Epithelial cell of prostate (primary cell): ENCODE results near the gene TIPARP.
"Not testable (repeated sequence)": the region's sequence is repeated elsewhere in the genome, so short reads cannot be mapped to it uniquely, and the experiment has no call there.

ENCODE experiments used
- DNase-seq: peaks from one replicate; pipeline ENCODE4 v3.0.0-alpha.2; 2011; ENCODE audit warnings: low read depth, low spot score
- H3K27ac ChIP-seq: fragments of 450-650 bp; 2 replicates; pipeline ENCODE4 v1.5.1; 2017; ENCODE audit warnings: mild to moderate bottlenecking

TIPARP gene

DNA sequence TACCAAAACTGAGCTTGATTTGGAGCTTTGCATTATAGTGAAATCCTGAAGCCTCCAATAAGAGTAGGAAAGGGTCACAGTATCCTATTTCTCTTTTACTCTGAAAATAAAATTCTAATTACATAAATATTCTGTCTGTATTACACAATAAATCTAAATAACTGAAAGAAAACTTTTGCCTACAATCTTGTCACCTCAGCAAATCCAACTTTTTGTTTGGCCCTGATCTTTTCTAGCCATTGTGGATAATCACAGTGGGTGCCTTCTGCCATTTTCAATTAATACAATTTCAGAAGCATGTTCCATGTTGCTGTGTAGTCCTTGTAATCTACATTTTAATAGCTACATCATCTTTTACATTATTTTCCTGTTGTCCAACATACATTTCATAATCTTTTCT is 29.4 kb upstream of the TIPARP start:
- no peak for DNase-seq
- no peak overlapping the region for H3K27ac ChIP-seq

DNA sequence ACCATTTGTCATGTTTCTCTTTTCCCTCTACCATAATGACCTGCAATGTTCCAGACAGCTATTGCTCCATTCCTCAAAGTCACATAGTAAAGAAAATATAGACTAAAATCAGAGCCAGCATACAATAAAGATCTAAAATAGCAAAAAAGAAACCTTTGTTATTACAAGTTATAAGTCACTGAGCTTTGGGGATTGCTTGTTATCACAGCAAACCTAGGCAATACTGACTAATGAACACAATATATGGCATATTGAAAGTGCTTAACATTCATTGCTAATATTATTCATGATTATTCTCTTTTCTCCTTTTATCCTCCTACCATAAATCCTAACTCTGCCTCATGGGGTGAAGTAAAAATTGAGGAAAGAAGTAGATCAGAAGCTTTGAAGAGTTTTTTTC is 27.4 kb upstream of the TIPARP start:
- no peak overlapping the region for H3K27ac ChIP-seq
- DNase-seq: no peak

DNA sequence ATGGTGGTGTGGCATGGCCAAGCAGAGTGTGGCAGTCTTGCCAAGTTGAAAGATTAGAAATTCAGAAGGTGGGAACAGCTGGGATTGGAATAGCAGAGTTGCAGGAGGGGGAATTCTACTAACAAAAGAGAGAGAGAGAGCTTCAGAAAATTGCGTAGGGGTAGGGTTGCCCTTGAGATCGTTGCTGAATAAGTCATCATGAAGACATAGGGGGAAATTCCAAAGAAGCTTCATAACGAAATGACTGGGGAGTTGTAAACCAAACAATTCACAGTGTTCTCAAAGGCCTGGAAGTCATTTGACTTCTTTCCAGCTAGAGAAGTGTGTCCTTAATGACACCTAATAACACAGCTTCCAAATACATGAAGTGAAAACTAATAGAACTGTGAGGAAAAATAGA is 26.3 kb upstream of the TIPARP start:
- no peak for DNase-seq
- H3K27ac ChIP-seq: no peak overlapping the region

DNA sequence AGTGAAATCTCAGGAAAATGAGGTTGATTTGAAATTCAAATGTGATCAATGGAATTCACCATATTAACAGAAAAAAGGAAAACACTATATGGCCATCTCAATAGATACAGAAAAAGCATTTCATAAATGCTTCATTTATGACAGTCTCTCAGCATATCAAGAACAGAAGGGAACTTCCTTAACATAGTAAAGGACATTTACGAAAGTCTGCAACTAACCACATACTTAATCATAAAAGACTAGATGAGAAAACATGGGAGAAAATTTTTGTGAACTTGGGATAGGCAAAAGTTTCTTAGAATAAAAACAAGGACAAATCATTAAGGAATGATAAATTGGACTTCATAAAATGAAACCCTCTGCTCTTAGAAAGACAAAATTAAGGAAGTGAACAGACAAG is 24.7 kb upstream of the TIPARP start:
- DNase-seq: no peak
- H3K27ac ChIP-seq: no peak overlapping the region

DNA sequence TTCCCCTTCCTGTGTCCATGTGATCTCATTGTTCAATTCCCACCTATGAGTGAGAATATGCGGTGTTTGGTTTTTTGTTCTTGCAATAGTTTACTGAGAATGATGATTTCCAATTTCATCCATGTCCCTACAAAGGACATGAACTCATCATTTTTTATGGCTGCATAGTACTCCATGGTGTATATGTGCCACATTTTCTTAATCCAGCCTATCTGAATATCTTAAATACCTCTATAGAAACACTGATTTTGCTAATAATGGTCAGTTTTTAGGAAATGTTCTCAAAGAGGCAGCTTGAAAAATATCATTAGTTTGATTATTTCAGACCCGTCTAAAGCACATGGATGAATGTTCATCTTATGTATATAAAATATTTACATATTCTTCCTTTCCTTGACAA is 21.7 kb upstream of the TIPARP start:
- not testable (repeated sequence) for DNase-seq

DNA sequence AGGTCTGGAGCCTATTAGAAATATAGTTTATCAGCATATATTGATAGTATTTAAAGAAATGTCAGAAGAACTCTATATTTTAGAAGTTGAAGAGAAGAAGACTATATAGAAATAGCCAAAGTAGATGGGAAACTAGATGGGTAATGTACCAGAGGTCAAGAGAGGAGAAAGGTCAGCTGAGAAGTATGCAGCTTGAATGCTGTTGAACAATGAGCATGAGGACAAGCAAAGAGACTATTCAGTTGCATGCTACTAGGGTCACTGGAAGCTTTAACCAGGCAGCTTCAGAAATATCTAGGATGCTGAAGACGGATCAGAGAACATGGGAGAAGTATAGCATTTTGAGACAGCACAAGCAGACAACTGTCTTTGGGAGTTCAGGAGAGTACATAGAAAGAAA is 19.6 kb upstream of the TIPARP start:
- DNase-seq: no peak
- H3K27ac ChIP-seq: no peak overlapping the region

More for the DNA sequence above, 21.7 kb upstream of the TIPARP start:
- not testable (repeated sequence) for H3K27ac ChIP-seq

DNA sequence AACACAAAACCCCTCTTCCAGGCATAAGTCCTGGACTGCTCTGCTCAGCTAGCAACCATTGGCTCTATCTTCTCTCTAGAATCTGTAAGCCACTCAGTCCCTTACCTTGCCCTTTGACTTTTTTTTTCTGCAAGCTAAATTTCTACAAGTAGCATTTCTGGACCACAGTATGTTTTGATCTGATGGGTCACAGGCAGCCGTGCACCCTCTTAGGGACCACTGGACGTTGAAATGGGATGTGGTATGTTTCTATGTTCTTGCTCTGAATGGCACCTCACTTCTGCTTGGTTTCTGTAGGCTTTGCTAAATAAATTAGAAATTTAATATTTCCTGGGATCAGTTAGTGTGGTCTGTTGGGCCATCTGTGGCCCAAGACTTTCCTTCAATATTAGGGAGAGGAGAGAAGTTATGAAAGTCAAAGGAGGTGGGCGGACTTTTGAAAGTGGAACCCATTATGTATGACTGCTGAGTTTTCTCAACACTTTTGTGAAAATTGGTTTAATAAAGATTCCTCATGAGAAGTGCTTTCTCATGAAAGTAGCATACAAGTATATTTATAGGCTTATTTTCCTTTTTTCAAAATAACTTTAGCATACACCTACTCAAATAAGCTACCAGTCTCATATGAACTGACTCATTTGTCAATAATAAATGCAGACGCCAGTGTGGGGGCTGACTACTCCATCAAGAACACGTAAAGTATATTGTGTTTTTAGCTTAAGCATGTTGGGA is 18.4 kb upstream of the TIPARP start:
- no peak overlapping the region for H3K27ac ChIP-seq
- no peak for DNase-seq

DNA sequence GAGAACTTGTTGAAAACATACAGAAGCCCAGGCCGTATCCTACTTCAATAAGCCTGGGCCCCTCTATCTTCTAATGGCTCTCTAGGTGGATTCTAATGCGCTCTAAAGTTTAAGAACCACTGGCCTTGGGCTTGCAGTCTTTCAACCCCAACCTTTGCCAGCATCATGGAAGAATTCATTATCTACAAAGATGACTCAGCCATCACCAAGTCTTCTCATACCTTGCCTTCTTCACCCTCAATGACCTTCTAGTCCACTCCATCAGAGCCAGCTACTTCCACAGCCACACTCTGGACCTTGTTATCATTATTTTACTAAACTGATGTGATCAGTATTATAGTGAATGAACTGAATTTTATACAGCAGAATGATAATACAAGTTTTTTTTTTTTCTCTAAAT is 16.9 kb upstream of the TIPARP start:
- DNase-seq: no peak
- H3K27ac ChIP-seq: no peak overlapping the region

DNA sequence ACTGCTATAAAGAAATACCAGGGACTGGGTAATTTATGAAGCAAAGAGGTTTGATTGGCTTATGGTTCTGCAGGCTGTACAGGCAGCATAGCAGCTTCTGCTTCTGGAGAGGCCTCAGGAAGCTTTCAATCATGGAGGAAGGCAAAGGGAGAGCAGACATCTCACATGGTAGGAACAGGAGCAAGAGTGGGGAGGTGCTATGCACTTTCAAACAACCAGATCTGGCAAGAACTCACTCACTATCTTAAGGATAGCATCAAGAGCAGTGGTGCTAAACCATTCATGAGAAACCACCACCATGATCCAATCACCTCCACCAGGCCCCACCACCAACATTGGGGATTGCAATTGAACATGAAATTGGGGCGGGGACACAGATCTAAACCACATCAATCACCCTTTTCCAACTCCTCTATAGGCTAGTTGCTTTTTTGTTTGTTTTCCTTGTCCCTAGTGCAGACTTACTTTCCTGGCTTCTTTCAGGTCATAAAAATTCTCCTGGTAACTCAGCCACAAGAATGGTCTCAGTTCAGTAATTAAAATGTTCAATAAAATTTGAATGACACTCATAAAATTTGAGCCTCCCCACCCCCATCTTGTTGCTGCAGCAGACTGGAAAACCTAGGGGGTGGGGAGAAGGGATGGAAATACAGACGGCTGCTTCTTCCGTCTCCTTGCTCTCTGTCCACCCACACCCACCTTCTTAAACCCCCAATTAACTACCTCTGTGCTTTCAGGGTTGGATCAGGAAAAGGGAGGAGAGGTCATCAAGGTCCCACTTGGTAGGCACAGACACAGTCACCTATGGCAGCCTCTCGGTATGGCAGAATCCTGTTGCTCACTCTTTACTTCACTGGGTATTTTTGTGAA is 16.3 kb upstream of the TIPARP start:
- DNase-seq: no peak
- H3K27ac ChIP-seq: no peak overlapping the region

DNA sequence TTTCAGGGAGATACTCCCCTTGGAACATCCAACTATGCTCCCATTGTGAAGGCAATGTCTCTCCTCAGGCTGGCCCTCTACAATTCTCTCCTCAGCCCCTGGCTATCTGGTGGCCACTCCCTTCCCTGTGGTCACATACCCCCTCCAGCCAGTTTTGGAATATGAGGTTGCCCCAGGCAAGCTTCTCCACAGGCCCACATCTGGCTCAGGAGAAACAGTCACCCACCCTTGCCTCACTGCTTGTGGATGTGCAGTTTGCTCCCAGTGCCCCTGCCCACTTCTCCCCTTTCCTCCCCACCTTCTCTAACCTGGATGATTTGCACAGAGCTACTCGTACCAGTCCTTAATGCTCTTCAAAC is 15.7 kb upstream of the TIPARP start:
- no peak overlapping the region for H3K27ac ChIP-seq
- DNase-seq: no peak

DNA sequence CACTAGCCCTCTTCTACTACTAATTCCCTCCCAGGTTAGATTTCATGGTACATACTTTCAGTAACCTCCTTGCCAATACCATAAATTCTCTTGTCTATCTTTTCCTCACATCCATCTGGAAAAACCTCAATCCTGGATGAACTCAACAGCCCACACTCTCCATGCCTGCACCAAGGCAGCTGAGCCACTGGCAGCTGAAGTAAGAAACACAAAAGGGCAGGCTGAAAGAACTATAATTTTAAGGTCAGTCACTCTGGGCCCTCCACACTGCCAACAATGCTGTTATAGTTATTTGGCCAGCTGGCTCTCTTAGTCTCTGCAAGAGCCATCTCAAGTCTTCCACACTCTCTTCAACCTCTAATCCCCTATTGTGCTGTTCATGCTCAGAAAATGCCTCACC is 15.1 kb upstream of the TIPARP start:
- DNase-seq: no peak
- no peak overlapping the region for H3K27ac ChIP-seq

DNA sequence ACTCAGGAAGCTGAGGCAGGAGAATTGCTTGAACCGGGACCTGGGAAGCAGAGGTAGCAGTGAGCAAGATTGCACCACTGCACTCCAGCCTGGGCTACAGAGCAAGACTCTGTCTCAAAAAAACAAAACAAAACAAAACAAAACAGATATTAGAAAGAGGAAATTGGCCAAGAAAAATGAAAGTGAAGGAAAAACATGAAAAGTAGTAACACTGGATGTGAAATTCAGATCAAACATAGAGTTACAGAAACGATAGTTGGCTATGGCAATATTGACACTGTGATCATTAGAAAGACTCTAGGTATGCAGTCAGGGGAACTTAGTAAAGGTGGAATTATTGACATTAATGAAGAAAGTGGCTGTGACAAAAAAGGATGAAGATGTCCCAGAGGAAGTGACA is 13.2 kb upstream of the TIPARP start:
- no peak overlapping the region for H3K27ac ChIP-seq
- no peak for DNase-seq

DNA sequence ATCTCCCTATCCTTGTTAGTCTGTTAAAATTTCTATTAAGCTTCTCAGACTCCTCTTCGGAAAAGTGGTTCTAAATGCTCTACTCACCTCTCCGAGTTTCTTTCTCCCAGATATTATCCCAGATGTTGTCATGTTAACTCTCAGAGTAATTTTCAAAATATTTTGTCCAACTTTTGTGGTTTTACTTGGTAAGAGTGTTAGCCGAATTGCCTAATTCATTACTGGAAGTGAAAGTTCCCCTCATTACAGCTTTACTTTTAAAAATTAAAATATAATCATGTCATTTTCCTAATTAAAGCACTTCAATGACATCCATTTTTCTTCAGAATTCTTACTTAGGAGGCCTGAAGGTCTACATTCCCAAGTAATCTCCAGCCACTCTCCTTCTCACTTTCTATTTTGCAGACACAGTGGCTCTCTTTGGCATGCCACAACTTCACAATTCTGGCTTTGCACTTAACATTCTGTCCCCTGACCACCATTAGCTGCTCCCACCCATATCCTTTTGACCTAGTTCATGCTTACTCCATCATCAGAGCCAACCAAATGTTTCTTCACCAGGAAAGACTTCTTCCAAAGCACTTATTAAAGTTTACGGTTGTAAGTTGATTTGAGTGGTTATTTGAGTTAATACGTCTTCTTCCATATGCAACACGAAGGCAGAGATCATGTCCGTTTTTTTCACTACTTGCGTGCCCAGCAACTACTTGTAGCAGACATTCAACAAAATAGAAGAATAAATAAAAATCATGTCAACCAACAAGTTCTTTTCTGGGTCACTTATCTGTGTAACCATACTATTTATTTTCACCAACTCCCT is 10.2 kb upstream of the TIPARP start:
- DNase-seq: no peak
- no peak overlapping the region for H3K27ac ChIP-seq

DNA sequence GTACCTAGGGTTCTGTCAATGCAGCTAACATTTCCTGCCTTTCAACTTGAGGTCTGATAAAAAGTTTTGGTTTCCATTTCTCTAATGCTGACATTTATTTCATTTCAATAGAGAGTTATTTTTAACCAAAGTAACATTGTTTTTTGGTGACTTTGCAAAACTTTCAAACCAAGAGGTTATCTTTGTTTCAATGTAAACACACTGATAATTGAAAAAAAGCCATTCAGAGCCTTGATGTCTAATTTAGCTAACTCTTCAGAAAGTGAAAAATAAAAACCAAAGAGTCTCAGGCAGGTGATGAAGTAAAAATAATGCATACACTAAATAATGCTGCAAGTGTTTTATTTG is 9.6 kb upstream of the TIPARP start:
- no peak for DNase-seq
- H3K27ac ChIP-seq: no peak overlapping the region

DNA sequence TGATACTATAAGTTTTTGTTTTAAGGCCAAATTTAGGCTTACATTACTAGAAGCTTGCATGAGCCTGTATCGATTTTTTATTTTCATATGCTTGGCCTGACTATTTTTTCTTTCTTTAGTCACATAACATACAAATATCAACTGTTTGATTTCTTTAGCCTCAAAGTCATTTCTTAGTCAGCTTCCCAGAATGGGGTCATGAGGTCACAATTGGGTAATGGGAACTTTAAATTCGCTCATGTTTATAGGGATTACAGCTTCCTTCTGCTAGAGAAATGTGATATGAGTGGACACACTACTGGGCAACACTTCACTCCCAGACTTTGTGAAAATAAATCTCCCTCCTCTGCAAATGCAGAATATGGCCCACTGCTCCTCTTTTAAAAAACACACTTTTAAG is 9.1 kb upstream of the TIPARP start:
- H3K27ac ChIP-seq: no peak overlapping the region
- DNase-seq: no peak

DNA sequence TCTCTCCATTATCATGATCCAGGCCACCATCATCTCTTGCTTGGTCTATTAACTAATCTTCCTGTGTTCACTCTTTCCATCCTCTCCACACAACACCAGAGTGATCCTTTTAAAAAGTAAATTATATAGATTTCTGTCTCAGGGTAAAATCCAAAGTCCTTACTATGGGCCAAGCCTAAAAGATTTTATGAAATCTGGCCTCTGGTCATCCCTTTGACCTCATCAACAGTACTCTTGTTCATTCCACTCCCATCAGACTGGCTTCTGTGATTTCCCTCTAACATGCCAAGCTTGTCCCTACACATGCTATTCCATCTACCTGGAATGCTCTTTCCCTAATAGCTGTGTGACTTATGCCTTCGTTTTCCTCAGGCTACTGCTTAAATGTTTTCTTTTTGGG is 8.3 kb upstream of the TIPARP start:
- H3K27ac ChIP-seq: no peak overlapping the region
- no peak for DNase-seq

DNA sequence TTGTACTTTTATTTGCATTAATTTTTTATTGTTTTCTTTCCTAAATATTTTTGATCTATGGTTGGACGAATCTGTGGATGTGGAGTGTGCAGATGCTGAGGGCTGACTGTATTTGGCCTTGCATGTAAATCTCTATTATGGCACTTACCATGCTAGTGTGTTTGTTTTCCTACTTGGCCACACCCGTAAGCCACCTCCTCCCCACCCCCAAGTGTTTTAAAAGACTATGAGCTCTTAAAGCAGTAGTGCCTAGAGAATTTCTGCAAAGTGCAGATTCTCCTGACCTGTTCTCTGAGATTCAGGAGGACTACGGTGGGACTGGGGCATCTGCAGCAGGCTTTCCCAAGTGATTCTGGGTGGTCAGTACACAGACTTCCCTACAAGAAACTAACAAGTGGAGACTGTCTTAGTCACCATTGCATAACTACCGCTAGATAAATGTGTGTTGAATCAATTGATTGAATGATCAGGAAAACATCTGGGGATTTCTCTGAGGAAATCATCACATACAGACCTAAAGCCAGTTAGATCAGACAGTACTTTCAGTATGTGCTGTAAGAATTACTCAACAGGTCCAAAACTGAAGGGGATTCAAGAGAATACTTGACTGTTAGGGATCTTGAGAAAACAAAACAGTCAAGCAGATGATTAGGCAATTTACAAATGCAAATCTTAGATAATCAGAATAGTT is 6.2 kb upstream of the TIPARP start:
- no peak overlapping the region for H3K27ac ChIP-seq
- DNase-seq: no peak

DNA sequence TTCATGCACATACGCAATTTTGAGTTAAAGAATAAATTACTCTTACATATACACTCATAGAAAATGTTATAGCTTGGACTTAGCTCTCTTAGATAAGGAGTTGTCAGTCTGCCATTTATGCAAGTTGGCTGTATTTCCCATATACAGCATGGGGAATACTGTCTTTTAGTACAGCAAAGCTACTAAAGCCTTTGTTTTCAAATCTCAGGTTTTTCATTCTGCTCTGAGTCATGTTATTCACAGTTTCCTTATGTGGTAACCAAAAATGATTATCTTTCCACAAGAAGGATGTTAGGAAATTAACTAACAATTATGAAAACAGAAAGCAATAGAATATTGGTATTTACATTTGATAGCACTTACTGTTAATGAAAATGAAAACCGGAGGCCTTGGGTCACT is 4.3 kb upstream of the TIPARP start:
- H3K27ac ChIP-seq: no peak overlapping the region
- DNase-seq: no peak

DNA sequence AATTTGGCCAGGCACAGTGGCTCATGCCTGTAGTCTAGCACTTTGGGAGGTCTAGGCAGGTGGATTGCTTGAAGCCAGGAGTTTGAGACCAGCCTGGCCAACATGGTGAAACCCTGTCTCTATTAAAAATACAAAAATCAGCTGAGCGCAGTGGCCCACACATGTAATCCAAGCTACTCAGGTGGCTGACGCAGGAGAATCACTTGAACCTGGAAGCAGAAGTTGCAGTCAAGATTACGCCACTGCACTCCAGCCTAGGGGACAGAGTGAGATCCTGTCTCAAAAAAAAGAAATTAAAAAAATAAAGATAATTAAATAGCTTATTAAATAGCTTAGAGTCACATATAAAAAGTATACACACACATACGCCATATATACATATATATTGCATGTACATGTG is 3.7 kb upstream of the TIPARP start:
- DNase-seq: no peak
- H3K27ac ChIP-seq: no peak overlapping the region

DNA sequence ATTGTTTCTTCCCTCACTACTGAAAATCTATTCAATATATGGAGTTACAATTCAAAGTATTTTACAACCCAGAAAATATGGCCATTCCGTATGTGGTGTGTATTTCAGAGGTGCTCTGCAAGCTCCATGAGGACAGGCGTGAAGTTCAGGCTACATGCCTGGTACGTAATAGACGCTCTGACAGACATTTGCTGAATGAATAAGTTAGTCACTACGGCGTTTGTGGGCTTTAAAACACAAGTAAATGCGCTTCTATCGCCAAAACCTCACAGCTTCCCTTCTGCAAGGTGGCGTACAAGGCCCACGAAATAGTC is 701 bp upstream of the TIPARP start:
- peak overlapping the region; percentile 89 for H3K27ac ChIP-seq
- DNase-seq: no peak
